ENCODE measurements around the gene SEMA4B.
"Not testable (repeated sequence)": the region's sequence is repeated elsewhere in the genome, so short reads cannot be mapped to it uniquely, and the experiment has no call there.

The SEMA4B gene

DNA sequence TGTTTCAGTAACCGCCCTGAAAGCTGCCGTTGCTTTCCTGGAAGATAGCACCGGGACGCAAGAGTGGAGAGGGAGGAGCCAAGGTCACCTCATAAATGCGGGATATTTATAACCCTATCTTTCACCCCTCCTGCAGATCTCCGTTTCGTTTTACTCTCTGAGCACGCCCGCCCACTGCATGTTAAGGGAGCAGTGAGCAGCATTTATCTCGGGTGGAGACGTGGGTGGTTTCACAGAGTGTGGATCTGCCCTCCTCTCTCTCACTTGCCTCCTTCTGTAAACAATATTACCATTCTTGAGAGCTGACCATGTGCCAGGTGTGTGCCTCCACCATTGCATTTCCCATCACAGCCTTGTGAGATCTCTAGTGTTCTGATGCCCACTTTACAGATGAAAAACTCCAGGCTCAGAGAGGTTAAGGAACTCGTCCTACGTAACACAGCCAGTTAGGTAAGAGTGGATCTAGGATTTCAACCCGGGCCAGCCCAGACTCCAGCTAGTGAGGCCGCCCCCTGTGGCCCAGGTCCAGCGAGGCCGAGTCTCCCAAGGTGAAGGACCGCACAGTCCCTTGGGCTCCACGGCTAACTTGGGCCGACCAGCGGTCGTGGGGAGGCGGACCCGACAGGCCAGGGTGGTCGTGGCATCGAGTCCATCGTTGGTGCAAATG is 16.9 kb upstream of the SEMA4B start:
- no peak for DNase-seq

DNA sequence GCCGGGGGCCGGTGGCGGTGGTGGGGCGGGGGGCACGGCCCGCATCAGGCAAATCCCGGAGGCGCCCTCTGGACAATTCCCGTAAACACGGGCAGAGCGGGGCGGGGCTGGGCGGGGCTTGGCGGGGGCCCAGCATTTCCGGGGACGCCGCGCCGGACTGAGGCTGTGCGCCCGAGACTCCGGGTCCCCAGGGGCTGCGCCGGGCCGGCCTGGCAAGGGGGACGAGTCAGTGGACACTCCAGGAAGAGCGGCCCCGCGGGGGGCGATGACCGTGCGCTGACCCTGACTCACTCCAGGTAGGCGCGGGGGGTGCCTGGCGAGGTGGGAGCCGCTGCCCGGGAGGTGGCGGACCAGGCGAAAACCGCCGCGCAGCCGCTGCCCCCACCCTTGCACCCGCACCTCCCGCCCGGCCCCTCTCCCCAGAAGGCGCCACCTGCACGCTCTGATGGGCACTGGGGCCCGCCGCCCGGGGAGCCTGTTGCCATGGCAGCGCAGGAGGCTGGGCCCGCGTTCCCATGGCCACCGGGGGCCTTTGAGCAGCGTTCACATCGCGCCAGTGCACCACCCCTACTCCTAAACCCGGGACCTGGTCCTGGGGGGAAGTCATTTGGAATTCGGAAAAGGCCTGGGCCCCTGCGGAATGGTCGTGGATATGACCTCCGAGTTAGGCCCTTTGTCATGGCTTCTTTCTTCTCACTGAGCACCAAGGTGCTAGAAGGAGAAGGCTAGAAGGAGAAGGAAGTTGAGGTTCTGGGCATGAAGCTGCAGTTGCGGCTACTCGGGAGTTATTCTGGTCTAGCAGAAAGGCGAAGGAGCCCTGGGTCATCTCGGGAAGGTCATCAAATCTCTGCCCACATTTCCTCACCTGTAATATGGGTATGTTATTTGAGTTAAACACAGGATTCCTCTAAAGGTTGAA is 16.1 kb upstream of the SEMA4B start:
- peak in 2 of 4 experiments; percentile 34 to 39 for DNase-seq

DNA sequence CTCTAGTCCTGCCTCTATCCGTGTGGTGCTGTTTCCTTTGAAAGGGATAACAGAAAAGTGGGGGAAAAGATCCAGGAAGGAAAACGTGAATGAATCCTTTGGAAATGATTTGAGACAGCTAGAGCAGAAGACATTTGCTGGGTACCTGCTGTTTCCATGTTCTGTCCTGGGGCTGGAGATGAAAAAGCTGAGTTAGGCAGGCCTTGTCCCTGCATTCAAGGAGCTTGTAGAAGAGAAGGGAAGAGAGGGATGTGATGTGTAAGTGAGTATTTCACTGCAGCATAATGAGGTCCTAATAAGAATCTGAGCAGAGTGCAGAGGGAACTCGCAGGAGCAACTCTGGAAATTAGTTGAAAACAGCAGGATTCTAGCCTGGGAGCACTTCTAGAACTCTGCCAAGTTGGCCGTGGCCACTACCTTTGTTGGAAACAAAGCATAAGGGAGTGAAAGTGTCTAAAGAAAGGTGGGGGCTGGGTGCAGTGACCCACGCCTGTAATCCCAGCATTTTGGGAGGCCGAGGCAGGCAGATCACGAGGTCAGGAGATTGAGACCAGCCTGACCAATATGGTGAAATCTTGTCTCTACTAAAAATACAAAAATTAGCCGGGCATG is 13.8 kb upstream of the SEMA4B start:
- no peak for DNase-seq

DNA sequence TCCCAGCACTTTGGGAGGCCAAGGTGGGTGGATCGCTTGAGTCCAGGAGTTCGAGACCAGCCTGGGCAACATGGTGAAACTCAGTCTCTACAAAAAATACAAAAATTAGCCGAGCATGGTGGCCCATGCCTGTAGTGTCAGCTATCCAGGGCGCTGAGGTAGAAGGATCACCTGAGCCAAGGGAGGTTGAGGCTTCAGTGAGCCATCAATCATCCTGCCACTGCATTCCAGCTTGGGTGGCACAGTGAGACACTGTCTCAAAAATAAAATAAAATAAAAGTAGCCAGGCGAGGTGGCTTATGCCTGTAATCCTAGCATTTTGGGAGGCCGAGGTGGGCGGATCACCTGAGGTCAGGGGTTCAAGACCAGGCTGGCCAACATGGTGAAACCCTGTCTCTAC is 13.1 kb upstream of the SEMA4B start:
- not testable (repeated sequence) for DNase-seq

DNA sequence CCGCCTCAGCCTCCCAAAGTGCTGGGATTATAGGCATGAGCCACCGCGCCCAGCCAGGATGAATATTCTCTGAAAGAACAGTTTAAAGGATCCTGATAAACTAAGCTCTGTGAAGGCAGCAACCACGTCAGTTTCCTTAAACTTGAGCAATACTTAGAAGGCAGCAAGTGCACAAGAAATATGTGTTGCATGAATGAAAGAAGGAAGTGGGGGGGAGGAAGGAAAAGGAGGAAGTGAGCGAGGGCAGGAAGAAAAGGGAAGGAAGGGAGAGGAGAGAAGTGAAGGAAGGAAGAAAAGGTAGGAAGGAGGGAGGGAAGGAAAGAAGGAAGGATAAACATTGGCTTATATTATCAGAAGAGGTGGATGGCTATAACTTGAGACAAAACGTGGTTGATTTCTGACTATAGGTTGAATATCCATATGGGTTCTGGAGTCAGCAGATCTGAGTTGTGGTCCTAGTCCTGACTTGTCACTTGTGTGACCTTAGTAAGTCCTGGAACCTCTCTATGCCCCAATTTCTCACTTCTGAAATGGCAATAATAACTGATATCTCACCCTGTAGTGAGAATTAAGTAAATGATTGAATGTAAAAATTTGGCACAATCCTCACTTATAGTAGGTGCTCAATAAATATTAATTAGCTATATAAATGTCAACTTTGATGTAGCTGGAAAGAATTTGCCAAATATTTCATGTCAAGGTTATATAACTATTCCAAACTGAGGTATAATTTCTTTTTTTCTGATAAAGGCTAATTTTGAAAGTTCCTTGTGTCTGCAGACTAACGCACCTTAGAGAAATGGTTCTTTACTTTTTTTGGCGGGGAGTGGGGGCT is 12.0 kb upstream of the SEMA4B start:
- no peak for DNase-seq

DNA sequence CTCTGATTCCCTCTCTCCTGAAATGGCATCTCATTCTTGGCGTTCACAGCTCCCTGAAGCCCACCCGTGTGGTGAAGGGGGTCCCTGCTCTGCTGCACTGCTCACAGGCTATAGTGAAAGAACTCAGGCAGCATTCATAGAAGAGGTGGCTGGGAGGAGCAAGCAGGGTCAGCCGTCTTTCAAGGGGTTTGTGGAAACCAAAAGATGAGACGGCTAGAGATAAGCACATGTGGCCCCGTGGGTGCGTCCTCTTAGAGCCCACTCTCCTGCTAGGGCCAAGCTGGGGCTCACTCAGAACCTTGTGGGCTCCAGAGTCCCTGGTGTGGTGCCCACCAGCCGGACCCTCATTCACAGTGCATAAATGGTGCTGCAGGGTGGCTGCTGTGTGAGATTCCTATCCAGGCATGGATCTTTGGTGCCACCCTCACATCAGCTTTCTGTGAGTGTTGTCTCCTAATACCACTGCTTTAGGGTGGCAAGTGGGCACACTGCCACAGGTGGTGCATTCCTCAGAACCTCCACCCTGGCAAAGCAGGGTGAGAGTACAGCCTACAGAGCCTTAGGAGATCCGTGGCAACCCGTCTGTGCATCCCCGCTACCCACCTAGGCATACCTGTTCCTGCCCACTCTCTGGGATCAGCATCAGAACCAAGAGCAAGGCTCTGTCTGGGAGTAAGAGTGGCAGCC is 11.2 kb upstream of the SEMA4B start:
- DNase-seq, result no peak

DNA sequence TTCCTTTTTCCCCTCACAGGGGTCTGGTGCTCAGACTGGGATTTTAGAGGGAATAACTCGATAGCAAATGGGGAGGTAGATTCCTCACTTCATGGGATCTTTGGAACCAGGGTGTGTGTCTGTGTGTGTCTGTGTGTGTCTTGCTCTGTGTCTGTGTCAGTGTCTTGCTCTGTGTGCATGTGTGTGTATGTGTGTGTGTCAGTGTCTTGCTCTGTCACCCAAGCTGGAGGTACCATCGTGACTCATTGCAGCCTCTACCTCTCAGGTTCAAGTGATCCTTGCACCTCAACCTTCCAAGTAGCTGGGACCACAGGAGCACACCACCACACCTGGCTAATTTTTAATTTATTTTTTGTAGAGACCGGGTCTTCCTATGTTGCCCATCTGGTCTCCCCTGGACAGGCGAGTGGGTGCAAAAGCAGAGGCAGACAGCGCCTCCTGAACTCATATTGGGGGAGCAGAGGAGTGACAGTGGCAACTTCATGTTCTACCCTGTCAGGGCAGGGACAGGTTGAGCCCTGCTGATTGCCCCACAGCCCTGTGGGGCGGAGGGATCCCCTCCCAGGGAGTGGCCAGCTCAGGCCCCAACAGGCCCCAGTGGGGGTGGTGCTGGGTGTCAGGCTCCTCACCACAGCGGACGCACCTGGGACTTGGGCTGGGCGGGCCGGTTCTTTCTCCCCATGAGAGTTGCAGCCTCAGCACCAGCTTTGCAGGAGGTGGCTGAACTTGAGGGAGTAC is 10.4 kb upstream of the SEMA4B start:
- DNase-seq, result no peak

DNA sequence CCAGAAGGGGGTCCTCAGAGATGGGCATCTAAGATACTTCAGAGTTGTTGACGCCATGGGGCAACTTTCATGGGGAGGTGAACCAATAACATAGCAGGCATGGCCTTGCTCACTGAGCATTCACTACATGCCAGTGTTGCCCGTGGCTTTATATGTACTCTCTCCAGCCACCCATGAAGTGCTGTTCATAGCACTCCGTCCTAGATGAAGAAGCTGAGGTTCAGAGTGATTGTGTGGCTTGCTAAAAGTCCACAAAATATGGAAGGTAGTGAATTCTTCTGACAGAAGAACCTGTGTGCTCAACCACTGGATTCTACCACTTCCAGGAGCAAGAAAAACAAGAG is 9.8 kb upstream of the SEMA4B start:
- DNase-seq, result no peak

DNA sequence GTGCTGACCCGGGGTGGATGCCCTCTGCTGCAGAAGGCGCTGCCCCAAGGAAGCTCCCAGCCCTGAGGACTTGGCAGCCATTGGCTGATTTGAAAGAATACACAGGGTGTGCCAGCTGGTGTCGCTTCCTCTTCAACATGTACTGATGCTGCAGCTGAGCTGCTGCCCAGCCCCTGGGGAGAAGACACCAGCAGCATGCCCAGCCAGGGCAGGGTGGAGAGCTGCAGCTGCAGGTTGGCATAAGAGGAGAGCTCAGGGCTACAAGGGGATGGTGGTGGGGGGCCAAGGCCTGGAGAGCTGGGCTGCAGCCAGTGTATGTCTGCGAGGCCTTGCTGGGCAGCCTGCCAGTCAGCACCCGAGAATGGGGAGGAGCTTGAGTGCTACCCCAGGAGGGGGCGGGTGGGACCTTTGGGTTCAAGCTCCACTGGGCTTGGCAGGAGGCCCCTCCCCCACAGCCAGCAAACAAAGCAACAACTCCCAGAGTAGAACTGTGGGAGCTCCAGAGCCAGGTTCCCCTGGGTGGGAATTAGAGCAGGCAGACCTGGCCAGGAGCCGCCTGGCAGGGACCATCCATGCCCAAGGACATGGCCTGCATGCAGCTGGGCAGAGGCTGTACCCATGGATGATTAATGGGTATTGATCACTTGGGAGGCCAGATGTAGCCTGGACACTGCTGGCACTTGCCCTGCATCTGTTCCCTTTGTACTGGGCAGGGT is 9.2 kb upstream of the SEMA4B start:
- peak in 2 of 4 experiments; percentile 14 to 20 for DNase-seq

DNA sequence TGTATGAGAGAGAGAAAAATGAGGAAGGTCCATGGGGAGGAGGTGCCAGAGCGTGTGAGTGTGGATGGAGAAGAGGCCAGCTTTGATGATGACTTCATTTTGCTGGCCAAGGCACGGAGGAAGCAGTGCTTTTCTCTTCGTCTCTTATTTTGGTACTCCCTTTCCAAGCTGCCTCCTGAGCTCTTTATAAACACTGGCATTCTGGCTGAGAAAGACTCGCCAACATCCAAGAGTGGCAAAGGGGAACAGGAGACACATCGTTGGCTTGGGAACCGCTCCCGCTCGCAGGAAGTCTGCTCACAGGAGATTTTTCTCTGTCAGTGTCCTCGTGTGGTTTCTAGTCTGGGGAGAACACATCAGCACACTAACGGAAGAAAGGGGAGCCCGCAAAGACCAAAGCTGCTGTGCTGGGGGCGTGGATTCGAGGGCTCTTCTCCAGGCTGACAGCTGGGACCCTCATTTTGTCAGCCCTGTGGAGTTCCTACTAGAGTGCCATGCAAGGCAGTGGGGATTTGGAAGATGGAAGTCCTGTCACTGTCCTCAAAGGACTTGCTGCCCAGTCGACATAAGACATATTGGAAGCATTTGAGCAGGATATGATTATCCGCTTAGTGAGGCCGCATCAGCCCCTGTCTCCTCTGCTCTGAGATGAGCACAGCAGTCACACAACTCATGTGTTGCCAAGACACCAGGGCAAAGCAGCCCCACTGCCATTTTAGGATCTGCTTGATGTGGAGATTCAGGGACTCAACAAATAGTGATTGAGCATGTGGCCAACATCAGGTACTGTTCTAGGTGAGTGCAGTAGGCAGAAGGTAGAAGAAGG is 8.0 kb upstream of the SEMA4B start:
- no peak for DNase-seq

DNA sequence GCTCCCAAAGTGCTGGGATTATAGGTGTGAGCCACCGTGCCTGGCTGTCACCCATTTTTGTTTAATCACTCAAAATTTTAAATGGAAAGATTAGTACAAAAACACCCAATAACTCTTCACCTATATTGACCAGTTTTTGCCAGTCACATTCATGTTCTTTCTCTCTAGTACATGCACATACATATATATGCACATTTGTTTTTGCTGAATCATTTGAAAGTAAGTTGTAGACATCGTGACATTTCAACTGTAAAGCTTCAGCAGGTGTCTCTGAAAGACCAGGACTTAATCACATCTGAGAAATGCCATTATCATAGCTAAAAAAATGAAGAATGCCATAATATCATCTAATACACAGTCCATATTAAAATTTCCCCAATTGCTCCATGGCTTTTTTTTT is 6.5 kb upstream of the SEMA4B start:
- no peak for DNase-seq

DNA sequence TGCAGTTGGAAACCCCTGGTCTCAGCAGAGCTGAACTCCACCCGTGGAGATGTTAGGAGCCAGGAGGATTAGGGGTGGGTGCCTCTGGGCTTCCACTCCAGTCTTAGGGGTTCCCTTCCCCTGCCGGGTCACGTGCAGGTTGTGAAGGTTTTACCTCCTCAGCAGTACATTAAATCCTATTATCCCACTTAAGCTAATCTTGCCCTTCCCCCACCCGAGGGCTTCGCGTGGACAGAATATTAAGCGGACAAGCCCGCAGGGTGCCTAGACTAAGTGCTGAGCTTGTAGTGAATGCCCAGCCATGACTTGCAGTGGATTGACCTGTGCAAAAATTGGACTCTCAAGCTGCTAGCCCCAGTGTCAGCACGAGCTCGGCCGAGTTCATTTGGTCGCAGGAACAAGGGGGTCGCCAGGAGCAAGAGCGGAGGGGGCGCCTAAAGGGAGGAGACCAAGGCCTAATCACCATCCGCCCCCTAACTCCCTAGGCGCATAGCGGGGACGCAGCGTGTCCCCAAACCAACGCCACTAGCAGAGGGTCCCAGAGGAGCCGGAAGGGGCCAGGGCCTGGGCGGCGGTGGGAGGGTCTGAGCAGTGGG is 498 bp upstream of the SEMA4B start:
- no peak for DNase-seq

DNA sequence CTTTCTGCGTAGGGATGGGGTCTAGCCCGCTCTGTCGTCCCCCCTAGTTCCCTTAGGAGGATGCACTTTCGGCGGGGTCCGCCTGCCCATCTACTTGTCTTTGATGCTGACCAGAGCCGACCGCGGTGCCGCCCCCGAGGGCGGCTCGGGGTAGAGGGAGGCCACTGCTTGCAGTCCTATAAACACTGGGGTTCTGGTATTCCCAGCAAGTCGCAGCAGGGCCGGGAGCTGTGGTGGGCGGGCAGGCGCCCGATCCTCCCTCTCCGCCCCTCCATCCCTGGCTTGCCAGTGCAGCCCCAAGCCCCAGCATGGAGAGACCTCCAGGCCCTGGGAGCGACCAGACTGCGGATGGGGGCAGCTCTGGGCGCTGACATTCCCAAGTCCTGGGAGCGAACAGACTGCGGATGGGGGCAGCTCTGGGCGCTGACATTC is 830 bp downstream of the SEMA4B start:
- no peak for DNase-seq

DNA sequence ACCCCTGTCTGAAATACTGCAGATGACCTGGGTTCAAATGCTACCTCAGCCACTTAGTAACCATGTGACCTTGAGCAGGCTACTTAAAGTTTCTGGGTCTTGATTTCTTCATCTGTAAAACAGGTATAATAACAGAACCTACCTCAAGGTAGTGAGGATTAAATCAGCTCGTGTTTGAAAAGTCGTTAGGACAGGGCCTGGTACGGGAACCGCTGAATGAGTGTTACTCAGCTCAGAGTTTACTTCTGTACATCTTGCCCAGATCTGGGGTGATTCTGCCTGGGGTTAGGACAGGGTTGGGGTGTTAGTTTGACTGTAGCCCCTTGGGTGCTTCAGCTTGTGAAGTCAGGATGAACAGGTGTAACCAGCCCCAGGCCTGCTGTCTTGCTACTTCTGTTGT is 1.8 kb downstream of the SEMA4B start:
- no peak for DNase-seq

DNA sequence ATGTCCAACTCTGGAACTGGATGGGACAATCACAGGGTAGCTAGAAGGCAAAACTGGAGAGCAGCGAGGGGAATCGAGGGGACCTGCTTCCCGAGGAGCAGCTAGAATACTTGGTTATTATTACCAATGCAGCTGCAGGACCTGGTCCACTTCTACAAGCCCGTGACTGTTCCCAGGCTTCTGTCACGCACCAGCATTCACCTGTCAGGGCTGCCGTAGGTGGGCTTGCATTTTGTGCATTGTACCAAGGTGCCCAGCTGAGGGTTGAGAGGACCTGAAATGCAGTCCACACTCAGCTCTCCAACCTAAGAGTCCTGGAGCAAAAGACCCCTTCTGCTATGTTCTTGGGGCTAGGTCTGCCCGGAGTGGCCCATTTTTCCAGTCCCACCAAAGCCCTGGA is 2.3 kb downstream of the SEMA4B start:
- DNase-seq, result no peak

DNA sequence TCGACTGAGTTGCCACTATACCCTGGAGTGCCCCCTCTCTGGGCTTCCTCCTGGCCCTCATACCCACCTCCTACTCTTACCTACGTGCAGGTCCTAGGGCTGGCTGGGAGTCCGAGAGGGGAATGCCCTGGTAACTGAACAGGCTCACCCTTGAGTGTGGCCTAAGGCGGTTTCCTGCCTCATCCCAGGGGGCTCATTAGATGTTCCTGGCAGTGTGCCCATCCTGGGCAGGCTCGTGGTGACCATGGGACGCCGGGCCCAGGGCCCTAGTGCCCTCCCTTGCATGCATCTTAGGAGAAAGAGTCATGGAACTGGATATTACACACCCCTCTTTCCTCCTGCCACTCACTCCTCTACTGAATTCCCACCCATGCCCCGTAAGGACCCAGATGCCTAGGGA is 2.8 kb downstream of the SEMA4B start:
- no peak for DNase-seq

DNA sequence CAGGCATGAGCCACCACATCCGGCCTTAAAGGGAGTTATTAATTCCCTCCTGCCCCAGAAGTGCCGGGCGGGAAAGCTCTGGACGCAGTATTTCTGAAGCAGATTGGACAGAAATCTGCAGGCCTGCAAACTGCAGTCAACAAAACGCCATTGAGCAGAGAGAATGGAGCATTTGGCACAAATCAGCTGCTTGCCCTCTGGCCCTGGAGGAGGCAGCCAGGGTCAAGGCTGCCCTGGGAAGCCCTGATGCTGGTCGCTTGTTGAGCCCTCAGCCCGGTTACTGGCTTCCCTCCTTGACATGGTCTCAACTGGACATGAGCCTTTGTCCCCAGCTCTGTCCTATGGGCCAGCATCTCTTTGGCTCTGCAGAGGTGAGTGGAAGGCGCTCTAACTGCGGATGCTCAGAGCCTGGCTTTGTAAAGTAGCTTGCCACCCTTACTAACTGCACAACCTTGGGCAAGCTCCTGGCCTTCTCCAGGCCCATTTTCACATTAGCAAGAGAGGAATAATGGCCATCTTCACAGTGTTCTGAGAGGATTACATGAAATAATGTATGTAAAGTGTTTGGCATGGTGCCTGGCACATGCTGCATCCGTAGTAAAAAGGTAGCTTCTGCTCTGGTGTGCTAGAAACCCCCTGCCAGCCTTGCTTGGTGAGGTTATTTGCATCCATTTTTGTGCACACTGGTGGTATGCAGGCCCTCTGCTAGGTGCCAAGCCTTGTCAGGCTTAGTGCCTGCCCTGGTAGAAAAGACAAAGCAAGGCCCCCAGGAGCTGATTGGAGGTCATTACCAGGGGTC is 4.1 kb downstream of the SEMA4B start:
- no peak for DNase-seq

DNA sequence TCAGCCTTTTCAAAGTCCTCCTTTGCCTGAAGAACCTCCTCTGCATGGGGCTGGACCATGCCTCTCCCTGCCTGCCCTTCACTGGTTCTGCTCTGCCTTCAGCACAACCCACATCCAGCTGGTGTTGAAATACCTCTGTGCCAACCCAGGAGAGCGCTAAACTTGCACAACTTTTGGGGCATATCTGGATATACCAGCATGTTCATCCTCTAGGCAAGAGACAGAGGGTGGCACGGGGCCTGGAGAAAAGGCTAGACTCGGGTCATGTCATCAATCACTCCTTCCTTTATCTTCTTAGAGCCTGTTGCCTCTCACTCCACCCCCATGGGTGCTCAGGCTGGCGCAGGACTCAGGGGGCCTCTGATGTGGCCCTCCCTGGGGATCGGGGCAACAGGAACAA is 4.8 kb downstream of the SEMA4B start:
- DNase-seq, result no peak

DNA sequence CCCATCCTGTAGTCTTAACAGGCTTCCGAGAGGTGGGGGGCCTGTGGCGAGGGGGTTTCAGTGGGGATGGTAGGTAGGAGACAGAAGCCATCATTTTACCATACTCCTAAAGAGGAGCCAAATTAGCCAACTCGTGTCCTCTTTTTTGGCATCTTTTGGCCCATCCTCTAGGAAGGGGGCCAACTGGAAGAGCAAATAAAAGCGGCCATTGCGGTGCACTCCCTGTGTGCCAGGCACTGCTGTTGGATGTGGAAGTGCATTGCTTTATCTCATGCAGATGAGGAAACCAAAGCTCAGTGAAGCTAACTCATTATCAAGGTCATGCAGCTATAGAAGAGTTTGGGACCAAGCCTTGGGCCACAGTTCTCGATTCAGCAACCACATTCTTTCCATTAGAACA is 6.1 kb downstream of the SEMA4B start:
- DNase-seq, result no peak

All from activated CD4-positive, CD25-positive, alpha-beta regulatory T cell (primary cell).